NT2/D1 (cell line): ENCODE data around the gene RPTOR.

ENCODE experiments used
- YY1 ChIP-seq: IDR thresholded peaks from 2 replicates; pipeline ENCODE4 v1.6.1; 2011; ENCODE audit not compliant: insufficient read length, insufficient read depth
- ZNF274 ChIP-seq: IDR thresholded peaks from 2 replicates; pipeline ENCODE4 v1.6.1; 2011; ENCODE audit warnings: mild to moderate bottlenecking, low read depth, low read length

DNA sequence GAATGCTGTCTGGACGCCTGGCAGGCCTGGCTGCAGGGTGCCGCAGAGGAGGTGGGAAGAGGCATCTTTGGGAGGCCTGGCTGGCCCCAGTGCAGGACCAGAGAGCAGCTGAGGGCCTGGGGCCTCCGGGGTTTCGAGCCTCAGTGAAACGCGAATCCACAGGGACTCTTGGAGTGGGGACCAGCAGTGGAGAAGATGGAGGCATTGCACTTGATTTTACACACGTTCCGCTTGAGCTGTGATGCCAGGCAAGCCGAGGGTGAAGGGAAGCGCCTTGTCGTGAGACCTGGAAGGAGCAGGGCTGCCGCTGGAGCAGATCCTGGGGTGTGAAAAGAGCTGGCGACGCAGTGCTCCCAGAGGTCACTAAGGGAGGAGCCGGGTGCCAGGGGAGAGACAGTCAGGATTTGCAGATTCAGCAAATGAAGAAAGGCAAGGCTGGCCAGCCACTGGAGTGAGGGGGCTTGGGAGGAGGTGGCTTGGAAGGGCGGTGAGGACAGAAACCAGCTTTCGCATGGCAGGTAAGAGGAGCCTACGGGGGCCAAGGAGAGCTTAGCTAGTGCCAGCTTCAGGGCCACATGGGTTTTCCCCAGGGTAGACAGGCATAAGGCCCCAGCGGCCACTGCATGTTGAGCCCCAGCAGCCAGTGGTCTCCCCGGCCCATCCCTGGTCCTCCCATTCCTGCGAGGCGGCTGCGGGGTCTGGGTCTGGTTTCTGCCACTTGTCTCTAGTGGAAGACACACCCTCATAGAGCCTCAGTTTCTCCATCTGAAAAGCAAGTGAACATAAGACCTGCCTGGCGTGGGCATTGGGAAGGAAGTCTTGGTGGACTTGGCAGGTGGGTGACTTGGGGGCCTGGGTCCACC lies 271.8 kb downstream of the RPTOR start:
- TF ChIP-seq YY1 = no peak
- no peak for TF ChIP-seq ZNF274
